Stimulated activated CD8-positive, alpha-beta memory T cell treated with anti-CD3 and anti-CD28 coated beads, Interleukin-15, amount 100 ng/mL, for 1 hour (primary cell): ENCODE data around the gene SCUBE3.

Source experiments
- DNase-seq: peaks from one replicate; pipeline ENCODE4 v3.0.0-alpha.2; 2020; ENCODE audit warnings: low read depth

SCUBE3 gene

GRCh38 chr6:35213298-35213791 lies 411 bp upstream of the SCUBE3 start:
- DNase-seq = no peak

GRCh38 chr6:35214869-35215664 lies 1.3 kb downstream of the SCUBE3 start:
- no peak for DNase-seq

- DNase-seq = no peak
Measured at GRCh38 chr6:35215665-35216411, 2.1 kb downstream of the SCUBE3 start.

- no peak for DNase-seq
Measured at GRCh38 chr6:35216412-35216732, 2.6 kb downstream of the SCUBE3 start.

- DNase-seq = no peak
Measured at GRCh38 chr6:35216851-35217811, 3.4 kb downstream of the SCUBE3 start.

DNA sequence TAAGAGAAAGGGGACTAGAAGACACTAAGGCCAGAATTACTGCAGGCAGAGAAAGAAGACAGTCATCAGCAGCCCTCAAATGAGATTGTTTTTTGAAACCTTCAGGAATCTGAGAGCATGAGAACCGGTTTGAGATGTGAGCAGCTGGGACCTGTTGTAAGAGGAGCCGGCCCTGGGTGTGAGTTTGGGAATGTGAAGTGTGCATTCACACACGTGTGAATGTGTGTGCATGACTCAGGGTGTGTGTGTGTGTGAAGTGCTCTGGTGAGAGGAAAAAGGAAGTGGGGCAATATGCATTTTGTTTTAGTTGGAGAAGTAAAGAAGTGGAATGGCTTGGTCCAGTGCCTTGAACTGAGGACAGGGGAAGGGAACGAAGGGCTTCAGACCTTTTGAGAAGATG lies 4.3 kb downstream of the SCUBE3 start:
- DNase-seq = no peak

- DNase-seq = no peak
Measured at GRCh38 chr6:35218456-35218855, 4.7 kb downstream of the SCUBE3 start.

GRCh38 chr6:35219683-35220326 lies 6.0 kb downstream of the SCUBE3 start:
- DNase-seq = no peak

DNA sequence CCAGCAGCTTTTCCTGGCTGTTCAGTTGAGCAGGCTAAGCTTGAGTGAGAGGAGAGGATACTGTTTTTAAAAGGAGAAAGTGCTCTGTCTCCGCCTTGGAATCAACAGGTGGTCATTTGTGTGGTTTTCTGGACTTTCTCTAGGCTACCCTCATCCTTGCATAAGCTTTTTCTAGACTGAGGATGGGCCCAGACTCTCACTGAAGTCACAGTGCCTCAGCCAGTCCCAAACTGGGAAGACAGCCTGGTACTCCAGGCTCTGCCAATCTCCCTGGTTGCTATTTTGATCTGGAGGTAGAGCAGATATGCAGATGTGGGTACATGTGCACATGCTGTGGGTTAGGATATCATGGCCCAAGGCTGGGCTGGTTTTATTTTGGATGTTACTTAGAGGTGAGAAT lies 7.0 kb downstream of the SCUBE3 start:
- no peak for DNase-seq

- no peak for DNase-seq
Measured at GRCh38 chr6:35223396-35223795, 9.6 kb downstream of the SCUBE3 start.

GRCh38 chr6:35224720-35225119 lies 11.0 kb downstream of the SCUBE3 start:
- no peak for DNase-seq

- DNase-seq = no peak
Measured at GRCh38 chr6:35228481-35228880, 14.7 kb downstream of the SCUBE3 start.

DNA sequence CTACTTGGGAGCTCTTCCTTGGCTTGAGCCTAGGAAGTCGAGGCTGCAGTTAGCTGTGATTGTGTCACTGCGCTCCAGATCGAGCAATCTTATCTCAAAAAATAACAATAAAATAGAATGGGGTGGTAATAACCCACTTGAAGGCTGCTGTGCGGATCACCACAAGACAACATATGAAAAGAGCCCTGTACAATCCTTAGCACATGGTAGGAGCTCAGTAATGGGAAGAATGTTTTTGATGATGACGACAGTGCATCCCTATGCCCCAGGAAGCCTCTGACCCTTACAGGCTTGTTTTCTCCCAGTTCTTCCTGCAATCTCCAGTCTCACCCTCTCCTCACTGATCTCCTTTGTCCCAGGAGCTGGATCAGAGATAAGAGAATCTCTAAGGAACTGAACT lies 15.5 kb downstream of the SCUBE3 start:
- no peak for DNase-seq

DNA sequence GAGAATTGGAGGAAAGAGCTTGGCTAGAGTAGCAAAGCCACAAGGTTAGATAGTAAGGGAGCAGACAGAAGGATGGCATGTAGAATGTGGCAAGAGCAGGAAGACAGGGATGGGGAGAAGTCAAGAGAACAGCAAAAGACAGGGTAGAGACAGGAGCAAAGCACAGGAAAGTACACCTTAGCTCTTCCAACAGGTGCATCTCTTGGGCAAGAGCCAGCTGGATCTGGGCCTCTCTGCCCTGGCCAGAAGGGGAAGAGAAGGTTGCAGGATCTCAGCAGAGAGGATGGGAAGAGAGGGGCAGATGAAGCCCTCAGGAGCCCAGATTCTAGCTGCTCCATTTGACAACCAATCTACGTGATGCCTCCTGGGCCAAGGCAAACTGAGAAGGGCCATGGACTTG lies 16.7 kb downstream of the SCUBE3 start:
- no peak for DNase-seq

GRCh38 chr6:35230950-35231349 lies 17.2 kb downstream of the SCUBE3 start:
- no peak for DNase-seq

DNA sequence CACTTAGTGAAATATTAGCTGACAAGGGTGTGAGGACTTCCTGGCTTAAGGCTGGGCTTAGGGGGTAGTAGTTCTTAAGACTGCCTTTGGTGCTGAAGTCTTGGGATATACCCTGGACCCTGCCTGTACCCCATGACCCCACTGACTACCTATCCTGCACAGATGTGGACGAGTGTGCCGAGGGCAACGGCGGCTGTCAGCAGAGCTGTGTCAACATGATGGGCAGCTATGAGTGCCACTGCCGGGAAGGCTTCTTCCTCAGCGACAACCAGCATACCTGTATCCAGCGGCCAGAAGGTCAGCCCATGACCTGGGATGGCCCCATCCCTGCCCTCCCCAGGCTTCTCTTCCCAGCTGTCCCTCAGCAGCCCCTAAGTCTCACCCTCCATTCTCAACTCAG lies 17.8 kb downstream of the SCUBE3 start:
- DNase-seq = no peak

DNA sequence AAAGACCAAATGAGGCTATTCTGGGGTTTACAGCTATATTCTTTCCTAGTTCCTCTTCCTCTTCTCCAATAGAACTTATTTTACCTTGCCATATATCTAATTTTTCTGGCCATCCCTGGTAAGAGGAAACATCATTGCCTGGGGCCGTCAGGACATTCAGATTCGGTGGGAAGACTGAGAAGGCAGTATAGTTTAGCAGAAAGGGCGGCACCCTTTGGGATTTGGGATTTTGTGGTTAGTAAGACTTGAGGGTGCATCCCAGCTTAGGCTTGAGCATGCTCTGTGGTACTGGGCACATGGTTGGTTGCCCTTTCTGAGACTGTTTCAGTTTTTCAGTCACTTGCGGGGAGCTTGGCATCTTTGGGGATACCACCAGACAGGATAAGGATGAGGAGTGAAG lies 21.1 kb downstream of the SCUBE3 start:
- DNase-seq = no peak

DNA sequence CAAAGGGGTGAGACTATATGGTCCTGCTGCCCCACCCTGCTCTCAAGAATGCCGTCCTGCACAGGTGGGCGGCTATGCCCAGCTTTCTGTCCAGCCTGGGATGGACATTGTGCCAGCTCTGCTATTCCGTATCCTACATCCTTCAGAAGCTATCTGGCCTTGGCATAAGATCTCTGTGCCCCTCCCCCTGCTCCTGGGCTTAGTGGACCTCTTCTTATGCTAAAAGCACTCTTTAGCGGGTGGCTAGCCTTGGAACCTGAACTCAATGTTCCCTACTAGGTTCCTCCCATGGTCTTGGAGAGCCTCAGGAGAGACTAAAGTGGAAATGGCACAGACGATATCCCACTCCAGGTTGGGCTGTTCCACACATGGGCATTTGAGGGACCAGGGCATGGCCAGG lies 22.5 kb downstream of the SCUBE3 start:
- no peak for DNase-seq

GRCh38 chr6:35237476-35237875 lies 23.7 kb downstream of the SCUBE3 start:
- DNase-seq = no peak

DNA sequence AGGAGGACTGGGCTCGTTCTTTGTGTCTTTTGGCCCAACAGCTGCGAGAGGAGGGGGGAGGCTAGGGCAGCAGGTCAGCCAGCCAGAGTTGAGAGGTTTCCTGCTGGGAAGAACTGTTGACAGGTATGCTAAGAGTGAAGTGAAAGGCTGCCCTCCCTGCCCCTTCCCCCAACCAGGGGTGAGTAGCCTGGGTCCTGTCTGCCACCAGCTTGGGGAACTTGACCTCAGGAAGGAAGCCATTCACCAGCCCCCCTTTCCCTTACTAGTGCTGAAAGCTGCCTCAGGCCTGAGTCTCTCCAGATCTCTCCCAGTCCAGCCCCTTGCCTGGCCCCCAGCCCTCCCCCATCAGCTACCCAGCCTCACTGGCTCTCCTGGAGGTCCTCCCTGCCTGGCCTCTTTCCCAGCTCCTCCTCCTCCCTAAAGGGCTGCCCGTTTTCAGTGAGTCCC lies 25.1 kb downstream of the SCUBE3 start:
- no peak for DNase-seq

DNA sequence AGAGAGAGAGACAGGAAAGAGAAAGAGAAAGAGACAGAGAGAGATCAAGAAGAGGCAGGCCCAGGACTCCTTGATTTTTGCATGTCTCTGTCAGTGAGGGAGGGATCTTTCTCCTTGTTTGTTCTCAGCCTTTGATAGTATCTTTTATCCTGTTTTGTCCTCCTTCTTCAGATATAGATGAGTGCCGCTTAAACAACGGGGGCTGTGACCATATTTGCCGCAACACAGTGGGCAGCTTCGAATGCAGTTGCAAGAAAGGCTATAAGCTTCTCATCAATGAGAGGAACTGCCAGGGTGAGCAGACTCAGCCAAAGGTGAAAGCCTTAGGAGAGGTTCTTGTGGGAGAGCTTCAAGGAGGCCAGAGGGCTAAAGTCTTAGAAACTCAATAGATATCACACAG lies 25.8 kb downstream of the SCUBE3 start:
- DNase-seq = no peak
